Astrocyte of the cerebellum (primary cell): ENCODE measurements around the gene ZNF664.

Experiments
- DNase-seq: peaks from one replicate; pipeline ENCODE4 v3.0.0-alpha.2; 2011; ENCODE audit warnings: low read depth
- H3K4me3 ChIP-seq: 2 replicates; pipeline ENCODE4 v1.5.1; 2011; ENCODE audit warnings: mild to moderate bottlenecking, low read depth, low read length, moderate library complexity
- in situ Hi-C: cut with HindIII; loops from 2 replicates; pipeline ENCODE4 v1.10.0; 2017; ENCODE audit warnings: low sequenced_read_pairs
- TF ChIP-seq, protein P1 (sequence below): IDR thresholded peaks from 2 replicates; pipeline ENCODE4 v1.5.1; 2012; ENCODE audit warnings: low read length, low read depth, moderate library complexity, mild to moderate bottlenecking; ENCODE audit errors: missing control alignments

The ZNF664 gene

GRCh38 chr12:124011435-124012115 lies 38.6 kb downstream of the ZNF664 start:
- in situ Hi-C loops, result no loop called here
- no peak for DNase-seq
- TF ChIP-seq, protein P1, sequence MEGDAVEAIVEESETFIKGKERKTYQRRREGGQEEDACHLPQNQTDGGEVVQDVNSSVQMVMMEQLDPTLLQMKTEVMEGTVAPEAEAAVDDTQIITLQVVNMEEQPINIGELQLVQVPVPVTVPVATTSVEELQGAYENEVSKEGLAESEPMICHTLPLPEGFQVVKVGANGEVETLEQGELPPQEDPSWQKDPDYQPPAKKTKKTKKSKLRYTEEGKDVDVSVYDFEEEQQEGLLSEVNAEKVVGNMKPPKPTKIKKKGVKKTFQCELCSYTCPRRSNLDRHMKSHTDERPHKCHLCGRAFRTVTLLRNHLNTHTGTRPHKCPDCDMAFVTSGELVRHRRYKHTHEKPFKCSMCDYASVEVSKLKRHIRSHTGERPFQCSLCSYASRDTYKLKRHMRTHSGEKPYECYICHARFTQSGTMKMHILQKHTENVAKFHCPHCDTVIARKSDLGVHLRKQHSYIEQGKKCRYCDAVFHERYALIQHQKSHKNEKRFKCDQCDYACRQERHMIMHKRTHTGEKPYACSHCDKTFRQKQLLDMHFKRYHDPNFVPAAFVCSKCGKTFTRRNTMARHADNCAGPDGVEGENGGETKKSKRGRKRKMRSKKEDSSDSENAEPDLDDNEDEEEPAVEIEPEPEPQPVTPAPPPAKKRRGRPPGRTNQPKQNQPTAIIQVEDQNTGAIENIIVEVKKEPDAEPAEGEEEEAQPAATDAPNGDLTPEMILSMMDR, result no peak
- H3K4me3 ChIP-seq, result no peak overlapping the region

- DNase-seq, result no peak
- TF ChIP-seq, protein P1, result no peak
- H3K4me3 ChIP-seq, result no peak overlapping the region
- in situ Hi-C loops, result no loop called here
Measured at GRCh38 chr12:124013073-124013472, 40.1 kb downstream of the ZNF664 start.

- TF ChIP-seq, protein P1, result no peak
Measured at GRCh38 chr12:124015494-124016461, 42.8 kb downstream of the ZNF664 start.

GRCh38 chr12:124017064-124017463 lies 44.0 kb downstream of the ZNF664 start:
- DNase-seq, result no peak
- no peak overlapping the region for H3K4me3 ChIP-seq
- TF ChIP-seq, protein P1, result no peak
- in situ Hi-C loops, result no loop called here

More at GRCh38 chr12:124015494-124016461, 42.8 kb downstream of the ZNF664 start:
- in situ Hi-C loops, result no loop called here
- no peak overlapping the region for H3K4me3 ChIP-seq
- DNase-seq, result no peak

GRCh38 chr12:124018539-124018938 lies 45.5 kb downstream of the ZNF664 start:
- no peak for DNase-seq
- TF ChIP-seq, protein P1, result no peak
- no peak overlapping the region for H3K4me3 ChIP-seq
- in situ Hi-C loops, result no loop called here

- TF ChIP-seq, protein P1, result no peak
- no peak overlapping the region for H3K4me3 ChIP-seq
- DNase-seq, result no peak
- in situ Hi-C loops, result no loop called here
Measured at GRCh38 chr12:124019115-124019514, 46.1 kb downstream of the ZNF664 start.
